Measurements from ENCODE around the gene LAMP5. TPM values are rescaled to one million over a fixed set of nuclear protein-coding genes. Genes with fewer than 3 reads are reported as not detected.

The LAMP5 gene
- total and polyA plus RNA-seq, 2 of the 13 experiments (the other 11 are each of a cell fraction or from before 2014, with no cell fraction given), result not detected

DNA sequence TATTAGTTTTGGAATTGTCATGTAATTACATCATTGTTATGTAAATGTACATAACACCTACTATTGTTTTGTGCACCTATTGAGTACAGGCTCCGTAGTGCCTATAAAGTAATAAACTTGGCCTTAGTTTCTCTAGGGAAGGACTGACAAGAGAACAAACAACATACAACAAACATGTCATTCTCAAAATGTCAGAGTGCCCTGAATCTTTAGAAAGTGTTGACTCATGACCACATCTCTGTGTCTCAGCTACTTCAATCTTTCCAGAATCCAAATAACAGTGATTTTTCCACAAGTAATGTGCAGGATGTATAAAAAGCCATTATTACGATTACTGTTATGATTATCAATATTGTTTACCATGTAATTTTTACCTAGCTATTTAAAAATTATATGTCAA lies 17.2 kb downstream of the LAMP5 start (continued):
- TF ChIP-seq SOX13 (IDR thresholded peaks at IDR 0.05) (no peak), SOX13 (CRISPR knock-in tag; conservative IDR thresholded peaks at IDR 0.05 in 1 of 2, IDR thresholded peaks at IDR 0.05 in 1 of 2) (no peak), SOX6 (IDR thresholded peaks at IDR 0.05) (no peak), SOX6 (CRISPR knock-in tag; IDR thresholded peaks at IDR 0.05) (no peak), IRX3 (CRISPR knock-in tag; IDR thresholded peaks at IDR 0.05; ENCODE audit: borderline replicate concordance, low read depth) (no peak)

DNA sequence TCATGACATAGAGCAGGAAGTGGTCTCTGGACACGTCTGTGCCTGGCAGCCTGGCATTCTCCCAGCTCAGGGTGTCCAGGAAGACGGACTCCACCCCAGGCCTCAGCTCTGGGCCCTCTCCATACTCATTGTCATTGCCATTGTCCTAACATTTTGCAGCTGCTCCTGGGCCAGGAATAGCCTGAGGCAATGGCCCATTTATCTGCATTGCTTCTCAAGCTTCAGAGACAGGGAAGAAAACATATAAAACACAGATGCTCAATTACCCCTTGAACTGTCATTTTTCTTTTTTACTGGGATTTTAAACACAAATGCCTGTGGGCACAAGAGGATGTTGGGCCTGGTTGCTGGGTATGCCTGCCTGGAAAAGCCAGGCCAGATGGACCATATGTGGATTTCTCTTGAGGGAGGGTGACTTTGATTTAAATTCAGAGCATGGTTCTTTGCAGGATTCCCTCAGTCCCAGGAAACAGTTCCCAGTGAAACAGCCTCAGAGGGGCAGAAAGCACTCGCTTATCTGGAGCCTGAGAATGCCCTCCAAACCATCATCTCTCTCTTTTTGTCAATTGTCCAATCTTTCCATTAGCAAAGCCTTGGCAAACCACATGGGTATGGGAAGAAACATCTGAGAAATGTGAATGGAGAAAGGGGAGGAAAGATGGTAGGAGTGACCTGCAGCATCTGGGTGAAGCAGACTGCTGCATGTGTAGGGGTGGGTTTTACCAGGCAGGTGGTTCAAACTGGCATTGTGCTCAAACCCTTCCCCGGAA lies 17.9 kb downstream of the LAMP5 start:
- Histone ChIP-seq H3K4me3 (replicated peaks in 1 of 3; ENCODE audit: insufficient read depth in 1 of 3, low read depth in 2 of 3, low read length in 3 of 3) (no peak overlapping the region), H3K27me3 (ENCODE audit: control insufficient read depth in 1 of 2, insufficient read depth in 2 of 2, low read length in 2 of 2) (peaks cover 0 to 10% of the 10 kb centered on the region in 2 experiments; a peak in 2 of 5 replicates), H3K27ac (ENCODE audit: extremely low read length, insufficient read depth, low read length) (no peak overlapping the region), H3K9me3 (ENCODE audit: low read length) (no peaks in the 10 kb centered on the region), H3K4me2 (ENCODE audit: low read depth, low read length) (no peak overlapping the region), H3K79me2 (ENCODE audit: insufficient read depth, low read length) (no peaks in the 10 kb centered on the region), H3K36me3 (replicated peaks in 1 of 2; ENCODE audit: control insufficient read depth in 1 of 2, insufficient read depth in 2 of 2, low read length in 2 of 2) (no peaks in the 10 kb centered on the region), H3K4me1 (ENCODE audit: insufficient read depth, low read length) (no peaks in the 10 kb centered on the region), H2AFZ (ENCODE audit: low read length) (no peak overlapping the region), H3K9ac (ENCODE audit: insufficient read depth, low read depth, low read length) (no peak overlapping the region), H4K20me1 (ENCODE audit: insufficient read depth, low read length) (no peaks in the 10 kb centered on the region)
- in situ Hi-C loops (cut with HindIII; ENCODE audit: extremely low pct_ligation_motif_present, low pct_unique_long_range_greater_than_20kb), result no loop called here
- intact Hi-C loops (cut with micrococcal nuclease; ENCODE audit: unreplicated experiment), result no loop called here
- CTCF ChIA-PET (ENCODE audit: low intra/inter-chr PET ratio, low total read pairs), result no interaction called here
- 6% methylated on average over 4 of the region's 4 CpGs for WGBS (ENCODE audit: low lambda C conversion rate)
- no peak for DNase-seq (ENCODE audit: low spot score)
- FAIRE-seq, result no peak
- POLR2A ChIA-PET, result no interaction called here
- ATAC-seq, result no peak
- no TSS peak for BruUV-seq (replicated peaks)
- no peak for TF ChIP-seq KDM1A (CRISPR knock-in tag; IDR thresholded peaks at IDR 0.05)
- TF ChIP-seq, protein P1, sequence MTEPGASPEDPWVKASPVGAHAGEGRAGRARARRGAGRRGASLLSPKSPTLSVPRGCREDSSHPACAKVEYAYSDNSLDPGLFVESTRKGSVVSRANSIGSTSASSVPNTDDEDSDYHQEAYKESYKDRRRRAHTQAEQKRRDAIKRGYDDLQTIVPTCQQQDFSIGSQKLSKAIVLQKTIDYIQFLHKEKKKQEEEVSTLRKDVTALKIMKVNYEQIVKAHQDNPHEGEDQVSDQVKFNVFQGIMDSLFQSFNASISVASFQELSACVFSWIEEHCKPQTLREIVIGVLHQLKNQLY (CRISPR knock-in tag; IDR thresholded peaks at IDR 0.05), result no peak
- no peak for TF ChIP-seq ZNF75D (CRISPR knock-in tag; IDR thresholded peaks at IDR 0.05; ENCODE audit: borderline replicate concordance)
- no peak for TF ChIP-seq CEBPG (CRISPR knock-in tag; IDR thresholded peaks at IDR 0.05)
- TF ChIP-seq XRCC5 (optimal IDR thresholded peaks at IDR 0.05; ENCODE audit: low read length), result no peak
- TF ChIP-seq, protein P2, sequence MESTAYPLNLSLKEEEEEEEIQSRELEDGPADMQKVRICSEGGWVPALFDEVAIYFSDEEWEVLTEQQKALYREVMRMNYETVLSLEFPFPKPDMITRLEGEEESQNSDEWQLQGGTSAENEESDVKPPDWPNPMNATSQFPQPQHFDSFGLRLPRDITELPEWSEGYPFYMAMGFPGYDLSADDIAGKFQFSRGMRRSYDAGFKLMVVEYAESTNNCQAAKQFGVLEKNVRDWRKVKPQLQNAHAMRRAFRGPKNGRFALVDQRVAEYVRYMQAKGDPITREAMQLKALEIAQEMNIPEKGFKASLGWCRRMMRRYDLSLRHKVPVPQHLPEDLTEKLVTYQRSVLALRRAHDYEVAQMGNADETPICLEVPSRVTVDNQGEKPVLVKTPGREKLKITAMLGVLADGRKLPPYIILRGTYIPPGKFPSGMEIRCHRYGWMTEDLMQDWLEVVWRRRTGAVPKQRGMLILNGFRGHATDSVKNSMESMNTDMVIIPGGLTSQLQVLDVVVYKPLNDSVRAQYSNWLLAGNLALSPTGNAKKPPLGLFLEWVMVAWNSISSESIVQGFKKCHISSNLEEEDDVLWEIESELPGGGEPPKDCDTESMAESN (CRISPR knock-in tag; conservative IDR thresholded peaks at IDR 0.05), result no peak
- no peak for TF ChIP-seq FOXA1 (IDR thresholded peaks at IDR 0.05)
- TF ChIP-seq FOXA1 (CRISPR knock-in tag; IDR thresholded peaks at IDR 0.05), result no peak
- no peak for TF ChIP-seq ZNF776 (CRISPR knock-in tag; IDR thresholded peaks at IDR 0.05)
- TF ChIP-seq BRD4 (CRISPR knock-in tag; IDR thresholded peaks at IDR 0.05), result no peak
- TF ChIP-seq ZNF704 (CRISPR knock-in tag; IDR thresholded peaks at IDR 0.05; ENCODE audit: borderline replicate concordance), result no peak
